ENCODE results near the gene PAFAH1B2. TPM values are rescaled to one million over a fixed set of nuclear protein-coding genes. Genes with fewer than 3 reads are reported as not detected.

Gene PAFAH1B2
- total and polyA plus RNA-seq, 2 experiments from 2014 or later = 87.5 to 148 TPM

DNA sequence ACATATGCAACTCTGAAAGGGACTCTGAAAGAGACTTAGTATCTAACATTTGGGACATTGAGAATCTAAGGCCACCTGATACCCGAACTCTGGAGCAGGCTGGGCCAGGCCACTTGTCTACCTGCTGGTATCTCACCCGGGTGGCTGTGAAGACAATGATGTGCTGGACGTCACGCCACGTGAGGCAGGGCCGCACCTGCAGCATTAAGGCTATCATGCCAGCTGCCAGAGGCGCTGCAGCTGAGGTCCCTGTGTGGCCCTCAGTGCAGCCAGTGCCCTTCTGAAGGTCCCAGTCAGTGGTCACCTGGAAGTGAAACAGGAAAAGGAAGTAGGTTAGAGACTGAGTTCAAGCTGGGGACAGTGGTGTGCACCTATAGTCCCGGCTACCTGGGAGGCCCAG lies 75.4 kb downstream of the PAFAH1B2 start:
- H3K4me2 ChIP-seq = no peak overlapping the region
- Mint-ChIP-seq H3K27me3 (ENCODE audit: insufficient read depth, low read depth, poor library complexity) (peaks cover 7% of the 10 kb centered on the region), H3K4me3 (no peak overlapping the region), H3K27ac (no peak overlapping the region; the same call in 1 of the 2 replicates), H3K4me1 (peaks cover 8% of the 10 kb centered on the region), H3K36me3 (ENCODE audit: low read depth) (peaks cover 28% of the 10 kb centered on the region), H3K9me3 (no peaks in the 10 kb centered on the region)
- H4K20me1 ChIP-seq (replicated peaks; ENCODE audit: insufficient read depth) = peaks cover 8% of the 10 kb centered on the region; the same call in 1 of the 2 replicates
- H3K36me3 ChIP-seq (ENCODE audit: insufficient read depth) = 0 out of 2 replicates have a peak, but pooled peaks cover 6% of the 10 kb centered on the region
- H3K4me1 ChIP-seq (ENCODE audit: insufficient read depth) = no peaks in the 10 kb centered on the region
- no peak overlapping the region for H3K4me3 ChIP-seq
- H2AFZ ChIP-seq = no peak overlapping the region
- no peaks in the 10 kb centered on the region for H3K9me2 ChIP-seq (ENCODE audit: insufficient read depth)
- DNase-seq (ENCODE audit: low spot score) (no peak), ATAC-seq (no peak)
- H3K27me3 ChIP-seq (ENCODE audit: insufficient read depth) = no peaks in the 10 kb centered on the region
- H3K79me2 ChIP-seq (replicated peaks; ENCODE audit: insufficient read depth) = no peaks in the 10 kb centered on the region
- TF ChIP-seq EZH2 (IDR thresholded peaks at IDR 0.05; ENCODE audit: low read depth, unreplicated experiment) = no peak
- TF ChIP-seq, protein P1, sequence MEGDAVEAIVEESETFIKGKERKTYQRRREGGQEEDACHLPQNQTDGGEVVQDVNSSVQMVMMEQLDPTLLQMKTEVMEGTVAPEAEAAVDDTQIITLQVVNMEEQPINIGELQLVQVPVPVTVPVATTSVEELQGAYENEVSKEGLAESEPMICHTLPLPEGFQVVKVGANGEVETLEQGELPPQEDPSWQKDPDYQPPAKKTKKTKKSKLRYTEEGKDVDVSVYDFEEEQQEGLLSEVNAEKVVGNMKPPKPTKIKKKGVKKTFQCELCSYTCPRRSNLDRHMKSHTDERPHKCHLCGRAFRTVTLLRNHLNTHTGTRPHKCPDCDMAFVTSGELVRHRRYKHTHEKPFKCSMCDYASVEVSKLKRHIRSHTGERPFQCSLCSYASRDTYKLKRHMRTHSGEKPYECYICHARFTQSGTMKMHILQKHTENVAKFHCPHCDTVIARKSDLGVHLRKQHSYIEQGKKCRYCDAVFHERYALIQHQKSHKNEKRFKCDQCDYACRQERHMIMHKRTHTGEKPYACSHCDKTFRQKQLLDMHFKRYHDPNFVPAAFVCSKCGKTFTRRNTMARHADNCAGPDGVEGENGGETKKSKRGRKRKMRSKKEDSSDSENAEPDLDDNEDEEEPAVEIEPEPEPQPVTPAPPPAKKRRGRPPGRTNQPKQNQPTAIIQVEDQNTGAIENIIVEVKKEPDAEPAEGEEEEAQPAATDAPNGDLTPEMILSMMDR (conservative IDR thresholded peaks at IDR 0.05; ENCODE audit: low read depth in 2 of 2) = no peak
- TF ChIP-seq ZNF114 (CRISPR knock-in tag; IDR thresholded peaks at IDR 0.05) = no peak
- TF ChIP-seq NANOG (IDR thresholded peaks at IDR 0.05; ENCODE audit: borderline replicate concordance) = no peak
- TF ChIP-seq ETS1 (IDR thresholded peaks at IDR 0.05) = no peak
- no peak for TF ChIP-seq ZNF462 (CRISPR knock-in tag; IDR thresholded peaks at IDR 0.05)
- H3F3A ChIP-seq (replicated peaks; ENCODE audit: low read depth) = no peaks in the 10 kb centered on the region
- no peak overlapping the region for H3K27ac ChIP-seq (ENCODE audit: low read depth)

All from GM23338 (cell line).